HEK293 (cell line): ENCODE measurements around the gene UPB1.

Experiments
- CTCF ChIA-PET: fragments of 350-600 bp; formaldehyde crosslinking; extraction: SDS; loops from one replicate; lab custom pipeline; 2021; ENCODE audit warnings: antibody characterized with exemption; lab: Yijun Ruan, JAX
- POLR2A ChIA-PET: fragments of 300-600 bp; formaldehyde crosslinking; extraction: SDS; loops from one replicate; lab custom pipeline; 2020; ENCODE audit warnings: antibody characterized with exemption, inconsistent platforms; lab: Yijun Ruan, JAX
- H3K27ac ChIP-seq: fragments of 200-500 bp; sonication (Bioruptor generic); 2 replicates; pipeline ENCODE4 v1.5.1; 2014; ENCODE audit warnings: low read depth, low read length, control low read depth, inconsistent platforms; ENCODE audit errors: extremely low read depth
- H3K36me3 ChIP-seq, 2 experiments: fragments of 200-500 bp in 1 of 2; sonication (Bioruptor generic) in 1 of 2; 1 replicate in 1 of 2; 2 replicates in 1 of 2; pipeline ENCODE4 v1.5.1; 2014 to 2017; ENCODE audit warnings: inconsistent platforms in 2 of 2, low read length in 2 of 2; ENCODE audit not compliant: control insufficient read depth in 2 of 2, insufficient read depth in 1 of 2
- H3K4me1 ChIP-seq: fragments of 200-500 bp; sonication (Bioruptor generic); 2 replicates; pipeline ENCODE4 v1.5.1; 2014; ENCODE audit warnings: mild to moderate bottlenecking, low read length, inconsistent platforms; ENCODE audit not compliant: control insufficient read depth, insufficient read depth
- H3K4me3 ChIP-seq: 2 replicates; pipeline ENCODE4 v1.5.1; 2011; ENCODE audit warnings: low read depth, mild to moderate bottlenecking, control low read depth, low read length, moderate library complexity
- H3K9me3 ChIP-seq: fragments of 200-500 bp; sonication (Bioruptor generic); 2 replicates; pipeline ENCODE4 v1.5.1; 2014; ENCODE audit warnings: low read depth, low read length, inconsistent platforms; ENCODE audit not compliant: control insufficient read depth, insufficient read depth
- HOXC10 ChIP-seq: sonication (generic); formaldehyde crosslinking; IDR thresholded peaks from 2 replicates; pipeline ENCODE4 v1.8.1; 2023; ENCODE audit warnings: mild to moderate bottlenecking, missing genetic modification reagents
- HOXD13 ChIP-seq: sonication (generic); formaldehyde crosslinking; IDR thresholded peaks from 2 replicates; pipeline ENCODE4 v1.8.0; 2022; ENCODE audit warnings: missing genetic modification reagents, borderline replicate concordance
- KLF8 ChIP-seq: fragments of 450-650 bp; formaldehyde crosslinking; IDR thresholded peaks from 2 replicates; pipeline ENCODE4 v1.5.1; 2016; ENCODE audit warnings: missing biosample characterization, missing genetic modification characterization
- KLF9 ChIP-seq: fragments of 450-650 bp; formaldehyde crosslinking; IDR thresholded peaks from 2 replicates; pipeline ENCODE4 v1.5.1; 2016; ENCODE audit warnings: missing biosample characterization, missing genetic modification characterization, low read depth
- SP2 ChIP-seq: fragments of 450-650 bp; formaldehyde crosslinking; IDR thresholded peaks from 2 replicates; pipeline ENCODE4 v1.5.1; 2016; ENCODE audit warnings: missing biosample characterization, missing genetic modification characterization
- ZBTB17 ChIP-seq: fragments of 450-650 bp; formaldehyde crosslinking; IDR thresholded peaks from 2 replicates; pipeline ENCODE4 v1.5.1; 2016; ENCODE audit warnings: missing biosample characterization, missing genetic modification characterization
- ZNF114 ChIP-seq: fragments of 450-650 bp; formaldehyde crosslinking; IDR thresholded peaks from 2 replicates; pipeline ENCODE4 v1.5.0; 2017; ENCODE audit warnings: missing biosample characterization, missing genetic modification characterization
- ZNF121 ChIP-seq: fragments of 450-650 bp; formaldehyde crosslinking; IDR thresholded peaks from 2 replicates; pipeline ENCODE4 v1.5.1; 2016; ENCODE audit warnings: missing biosample characterization, missing genetic modification characterization
- ZNF175 ChIP-seq: fragments of 450-650 bp; formaldehyde crosslinking; IDR thresholded peaks from 2 replicates; pipeline ENCODE4 v1.5.1; 2016; ENCODE audit warnings: missing biosample characterization, missing genetic modification characterization
- ZNF324 ChIP-seq: fragments of 450-650 bp; formaldehyde crosslinking; IDR thresholded peaks from 2 replicates; pipeline ENCODE4 v1.5.1; 2016; ENCODE audit warnings: missing biosample characterization, missing genetic modification characterization
- ZNF433 ChIP-seq: fragments of 450-650 bp; formaldehyde crosslinking; IDR thresholded peaks from 2 replicates; pipeline ENCODE4 v1.5.1; 2016; ENCODE audit warnings: missing biosample characterization, missing genetic modification characterization, low read depth
- ZNF510 ChIP-seq: fragments of 450-650 bp; formaldehyde crosslinking; IDR thresholded peaks from 2 replicates; pipeline ENCODE4 v1.5.1; 2018; ENCODE audit warnings: mild to moderate bottlenecking, missing genetic modification characterization, missing biosample characterization; ENCODE audit not compliant: insufficient replicate concordance
- ZNF521 ChIP-seq: fragments of 450-650 bp; formaldehyde crosslinking; IDR thresholded peaks from 2 replicates; pipeline ENCODE4 v1.5.1; 2017; ENCODE audit warnings: missing biosample characterization, mild to moderate bottlenecking, missing genetic modification characterization
- ZNF558 ChIP-seq: fragments of 450-650 bp; formaldehyde crosslinking; IDR thresholded peaks from 2 replicates; pipeline ENCODE4 v1.5.1; 2016; ENCODE audit warnings: missing biosample characterization, missing genetic modification characterization
- ZNF585B ChIP-seq: fragments of 450-650 bp; formaldehyde crosslinking; IDR thresholded peaks from 2 replicates; pipeline ENCODE4 v1.5.1; 2016; ENCODE audit warnings: missing biosample characterization, missing genetic modification characterization
- ZNF596 ChIP-seq: fragments of 450-650 bp; IDR thresholded peaks from 2 replicates; pipeline ENCODE4 v1.5.0; 2018; ENCODE audit warnings: missing biosample characterization, mild to moderate bottlenecking, missing genetic modification characterization, moderate library complexity
- ZNF600 ChIP-seq: fragments of 450-650 bp; formaldehyde crosslinking; IDR thresholded peaks from 2 replicates; pipeline ENCODE4 v1.5.1; 2016; ENCODE audit warnings: missing biosample characterization, missing genetic modification characterization
- ZNF626 ChIP-seq: fragments of 450-650 bp; sonication (Bioruptor Pico); formaldehyde crosslinking; IDR thresholded peaks from 2 replicates; pipeline ENCODE4 v1.5.1; 2018; ENCODE audit warnings: missing biosample characterization, missing genetic modification characterization, inconsistent platforms
- ZNF654 ChIP-seq: fragments of 450-650 bp; formaldehyde crosslinking; IDR thresholded peaks from 2 replicates; pipeline ENCODE4 v1.5.1; 2016; ENCODE audit warnings: low read depth, missing biosample characterization, missing genetic modification characterization
- TF ChIP-seq, protein P1 (sequence below): fragments of 450-650 bp; formaldehyde crosslinking; IDR thresholded peaks from 2 replicates; pipeline ENCODE4 v1.5.1; 2016; ENCODE audit warnings: missing biosample characterization, missing genetic modification characterization
- TF ChIP-seq, protein P2 (sequence below): fragments of 450-650 bp; formaldehyde crosslinking; IDR thresholded peaks from 2 replicates; pipeline ENCODE4 v1.5.1; 2016; ENCODE audit warnings: missing biosample characterization, missing genetic modification characterization
- TF ChIP-seq, protein P3 (sequence below): fragments of 450-650 bp; formaldehyde crosslinking; conservative IDR thresholded peaks from 2 replicates; pipeline ENCODE4 v1.5.1; 2016; ENCODE audit warnings: low read depth, missing biosample characterization, missing genetic modification characterization
- TF ChIP-seq, protein P4 (sequence below): fragments of 450-650 bp; formaldehyde crosslinking; IDR thresholded peaks from 2 replicates; pipeline ENCODE4 v1.5.1; 2016; ENCODE audit warnings: missing biosample characterization, missing genetic modification characterization

UPB1 gene

DNA sequence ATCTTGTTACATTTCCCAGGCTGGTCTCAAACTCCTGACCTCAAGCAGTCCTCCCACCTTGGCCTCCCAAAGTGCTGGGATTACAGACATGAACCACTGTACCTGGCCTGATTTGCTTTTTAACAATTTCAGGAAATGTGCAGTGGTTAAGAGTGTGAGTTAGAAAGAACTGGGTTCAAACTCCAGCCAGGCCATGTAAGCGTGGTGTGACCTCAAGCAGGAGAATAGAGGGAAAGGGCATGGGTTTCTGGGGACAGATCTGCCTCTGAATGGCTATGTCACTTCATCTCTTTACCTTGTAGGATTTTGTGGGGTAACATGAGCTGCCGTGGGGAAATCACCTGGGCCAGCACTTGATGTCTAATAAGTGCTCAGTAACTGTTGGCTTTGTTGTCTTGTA is 69.9 kb downstream of the UPB1 start (continued):
- TF ChIP-seq KLF9 (no peak), ZNF654 (no peak), HOXC10 (CRISPR knock-in tag) (no peak), ZNF121 (no peak; the same call in 1 of the 2 replicates), ZNF175 (tag by site-specific recombination) (no peak), KLF8 (tag by site-specific recombination) (no peak), ZNF433 (no peak)
- TF ChIP-seq, protein P1, sequence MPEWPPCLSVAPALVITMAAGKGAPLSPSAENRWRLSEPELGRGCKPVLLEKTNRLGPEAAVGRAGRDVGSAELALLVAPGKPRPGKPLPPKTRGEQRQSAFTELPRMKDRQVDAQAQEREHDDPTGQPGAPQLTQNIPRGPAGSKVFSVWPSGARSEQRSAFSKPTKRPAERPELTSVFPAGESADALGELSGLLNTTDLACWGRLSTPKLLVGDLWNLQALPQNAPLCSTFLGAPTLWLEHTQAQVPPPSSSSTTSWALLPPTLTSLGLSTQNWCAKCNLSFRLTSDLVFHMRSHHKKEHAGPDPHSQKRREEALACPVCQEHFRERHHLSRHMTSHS (tag by site-specific recombination): no peak

- TF ChIP-seq ZBTB17 (tag by site-specific recombination): peak; percentile 83
- TF ChIP-seq ZNF510 (tag by site-specific recombination): no peak
- H3K4me3 ChIP-seq: no peak overlapping the region
- CTCF ChIA-PET: no interaction called here
- POLR2A ChIA-PET: interaction anchor here (2.2 kb wide), 1 partner anchor 12 kb away, joined by 6 read pairs; the partner anchor contains the start of gene GUCD1
- peaks cover 69 to 96% of the 10 kb centered on the region in 2 experiments for H3K36me3 ChIP-seq
- H3K4me1 ChIP-seq: no peaks in the 10 kb centered on the region
- peak overlapping the region; percentile 5; the same call in 1 of the 2 replicates for H3K27ac ChIP-seq
- no peaks in the 10 kb centered on the region for H3K9me3 ChIP-seq
These were observed 71.9 kb downstream of the UPB1 start for GRCh38 chr22:24566899-24567511.

- Histone ChIP-seq H3K9me3 (no peaks in the 10 kb centered on the region), H3K4me1 (no peaks in the 10 kb centered on the region), H3K27ac (no peak overlapping the region), H3K4me3 (no peak overlapping the region), H3K36me3 (peaks cover 68 to 96% of the 10 kb centered on the region in 2 experiments)
- ChIA-PET CTCF (no interaction called here), POLR2A (interaction anchor here (2.2 kb wide), 1 partner anchor 13 kb away, joined by 6 read pairs; the partner anchor contains the start of gene GUCD1)
- TF ChIP-seq ZNF626 (no peak), ZNF114 (tag by site-specific recombination) (no peak), HOXD13 (CRISPR knock-in tag) (no peak), ZNF600 (tag by site-specific recombination) (no peak), ZNF324 (tag by site-specific recombination) (no peak)
- TF ChIP-seq, protein P2, sequence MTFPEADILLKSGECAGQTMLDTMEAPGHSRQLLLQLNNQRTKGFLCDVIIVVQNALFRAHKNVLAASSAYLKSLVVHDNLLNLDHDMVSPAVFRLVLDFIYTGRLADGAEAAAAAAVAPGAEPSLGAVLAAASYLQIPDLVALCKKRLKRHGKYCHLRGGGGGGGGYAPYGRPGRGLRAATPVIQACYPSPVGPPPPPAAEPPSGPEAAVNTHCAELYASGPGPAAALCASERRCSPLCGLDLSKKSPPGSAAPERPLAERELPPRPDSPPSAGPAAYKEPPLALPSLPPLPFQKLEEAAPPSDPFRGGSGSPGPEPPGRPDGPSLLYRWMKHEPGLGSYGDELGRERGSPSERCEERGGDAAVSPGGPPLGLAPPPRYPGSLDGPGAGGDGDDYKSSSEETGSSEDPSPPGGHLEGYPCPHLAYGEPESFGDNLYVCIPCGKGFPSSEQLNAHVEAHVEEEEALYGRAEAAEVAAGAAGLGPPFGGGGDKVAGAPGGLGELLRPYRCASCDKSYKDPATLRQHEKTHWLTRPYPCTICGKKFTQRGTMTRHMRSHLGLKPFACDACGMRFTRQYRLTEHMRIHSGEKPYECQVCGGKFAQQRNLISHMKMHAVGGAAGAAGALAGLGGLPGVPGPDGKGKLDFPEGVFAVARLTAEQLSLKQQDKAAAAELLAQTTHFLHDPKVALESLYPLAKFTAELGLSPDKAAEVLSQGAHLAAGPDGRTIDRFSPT (tag by site-specific recombination): no peak
These were observed 72.5 kb downstream of the UPB1 start for GRCh38 chr22:24567668-24568067.

- POLR2A ChIA-PET: no interaction called here
- H3K36me3 ChIP-seq: peaks cover 77 to 87% of the 10 kb centered on the region in 2 experiments
- TF ChIP-seq, protein P3, sequence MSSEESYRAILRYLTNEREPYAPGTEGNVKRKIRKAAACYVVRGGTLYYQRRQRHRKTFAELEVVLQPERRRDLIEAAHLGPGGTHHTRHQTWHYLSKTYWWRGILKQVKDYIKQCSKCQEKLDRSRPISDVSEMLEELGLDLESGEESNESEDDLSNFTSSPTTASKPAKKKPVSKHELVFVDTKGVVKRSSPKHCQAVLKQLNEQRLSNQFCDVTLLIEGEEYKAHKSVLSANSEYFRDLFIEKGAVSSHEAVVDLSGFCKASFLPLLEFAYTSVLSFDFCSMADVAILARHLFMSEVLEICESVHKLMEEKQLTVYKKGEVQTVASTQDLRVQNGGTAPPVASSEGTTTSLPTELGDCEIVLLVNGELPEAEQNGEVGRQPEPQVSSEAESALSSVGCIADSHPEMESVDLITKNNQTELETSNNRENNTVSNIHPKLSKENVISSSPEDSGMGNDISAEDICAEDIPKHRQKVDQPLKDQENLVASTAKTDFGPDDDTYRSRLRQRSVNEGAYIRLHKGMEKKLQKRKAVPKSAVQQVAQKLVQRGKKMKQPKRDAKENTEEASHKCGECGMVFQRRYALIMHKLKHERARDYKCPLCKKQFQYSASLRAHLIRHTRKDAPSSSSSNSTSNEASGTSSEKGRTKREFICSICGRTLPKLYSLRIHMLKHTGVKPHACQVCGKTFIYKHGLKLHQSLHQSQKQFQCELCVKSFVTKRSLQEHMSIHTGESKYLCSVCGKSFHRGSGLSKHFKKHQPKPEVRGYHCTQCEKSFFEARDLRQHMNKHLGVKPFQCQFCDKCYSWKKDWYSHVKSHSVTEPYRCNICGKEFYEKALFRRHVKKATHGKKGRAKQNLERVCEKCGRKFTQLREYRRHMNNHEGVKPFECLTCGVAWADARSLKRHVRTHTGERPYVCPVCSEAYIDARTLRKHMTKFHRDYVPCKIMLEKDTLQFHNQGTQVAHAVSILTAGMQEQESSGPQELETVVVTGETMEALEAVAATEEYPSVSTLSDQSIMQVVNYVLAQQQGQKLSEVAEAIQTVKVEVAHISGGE: no peak
- TF ChIP-seq ZNF585B (tag by site-specific recombination) (no peak), ZNF433 (no peak), ZNF521 (tag by site-specific recombination) (no peak), ZNF596 (tag by site-specific recombination) (no peak), SP2 (tag by site-specific recombination) (no peak), ZNF558 (tag by site-specific recombination) (no peak)
- TF ChIP-seq, protein P4, sequence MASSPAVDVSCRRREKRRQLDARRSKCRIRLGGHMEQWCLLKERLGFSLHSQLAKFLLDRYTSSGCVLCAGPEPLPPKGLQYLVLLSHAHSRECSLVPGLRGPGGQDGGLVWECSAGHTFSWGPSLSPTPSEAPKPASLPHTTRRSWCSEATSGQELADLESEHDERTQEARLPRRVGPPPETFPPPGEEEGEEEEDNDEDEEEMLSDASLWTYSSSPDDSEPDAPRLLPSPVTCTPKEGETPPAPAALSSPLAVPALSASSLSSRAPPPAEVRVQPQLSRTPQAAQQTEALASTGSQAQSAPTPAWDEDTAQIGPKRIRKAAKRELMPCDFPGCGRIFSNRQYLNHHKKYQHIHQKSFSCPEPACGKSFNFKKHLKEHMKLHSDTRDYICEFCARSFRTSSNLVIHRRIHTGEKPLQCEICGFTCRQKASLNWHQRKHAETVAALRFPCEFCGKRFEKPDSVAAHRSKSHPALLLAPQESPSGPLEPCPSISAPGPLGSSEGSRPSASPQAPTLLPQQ (tag by site-specific recombination): no peak
These were observed 76.1 kb downstream of the UPB1 start for GRCh38 chr22:24571266-24571665.

More at GRCh38 chr22:24571266-24571665, 76.1 kb downstream of the UPB1 start:
- Histone ChIP-seq H3K4me1 (no peaks in the 10 kb centered on the region), H3K4me3 (no peak overlapping the region), H3K27ac (no peak overlapping the region), H3K9me3 (no peaks in the 10 kb centered on the region)
- CTCF ChIA-PET: interaction anchor here (0.6 kb wide), 1 partner anchor 218 kb away, joined by 3 read pairs; no protein-coding TSS in a partner anchor
